PFSK-1 (cell line): ENCODE measurements around the gene MED12.

Experiments
- FOXP2 ChIP-seq: optimal IDR thresholded peaks from 2 replicates; pipeline ENCODE3; 2011; ENCODE audit warnings: borderline replicate concordance, control low read depth, inconsistent platforms; ENCODE audit not compliant: insufficient read depth; ENCODE audit errors: extremely low read length, extremely low read depth
- POLR2AphosphoS5 ChIP-seq: IDR thresholded peaks from 2 replicates; pipeline ENCODE4 v1.6.1; 2012; ENCODE audit warnings: low read depth, mild to moderate bottlenecking, control low read depth, low read length, moderate library complexity
- SIN3A ChIP-seq: IDR thresholded peaks from 2 replicates; pipeline ENCODE4 v1.6.1; 2012; ENCODE audit warnings: mild to moderate bottlenecking, low read length, moderate library complexity, borderline replicate concordance; ENCODE audit not compliant: insufficient read depth
- TAF1 ChIP-seq: IDR thresholded peaks from 2 replicates; pipeline ENCODE4 v1.6.1; 2012; ENCODE audit warnings: low read length, control low read depth, borderline replicate concordance; ENCODE audit not compliant: insufficient read depth
- TF ChIP-seq, protein P1 (sequence below), 2 experiments: IDR thresholded peaks; 2 replicates each; pipeline versions ENCODE4 v1.6.1 to v1.8.0; 2011 to 2012; ENCODE audit warnings: low read depth in 2 of 2, low read length in 2 of 2, control low read depth in 1 of 2, inconsistent platforms in 1 of 2, mild to moderate bottlenecking in 1 of 2, moderate library complexity in 1 of 2; ENCODE audit not compliant: insufficient read depth in 1 of 2

Gene MED12

DNA sequence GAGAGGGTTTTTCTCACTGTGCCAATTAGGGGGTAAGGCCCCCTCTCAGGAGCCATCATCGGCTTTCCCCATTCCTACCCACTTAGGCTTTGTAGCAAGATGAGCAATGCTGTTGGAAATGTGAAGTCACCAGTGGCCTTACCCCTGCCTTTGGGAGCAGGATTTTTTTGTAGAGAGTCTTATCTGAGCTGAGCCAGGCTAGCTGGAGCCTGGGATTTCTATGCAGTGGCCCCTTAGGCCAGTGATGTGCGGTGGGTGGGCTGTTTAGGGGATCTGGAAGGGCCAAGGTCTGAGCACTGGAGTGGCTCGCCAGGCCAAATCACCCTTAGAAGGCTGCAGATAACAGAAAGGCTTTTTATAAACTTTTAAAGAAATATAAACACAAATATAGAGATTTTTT, 16.1 kb upstream of the MED12 start:
- TF ChIP-seq POLR2AphosphoS5 (no peak), FOXP2 (no peak), SIN3A (no peak), TAF1 (no peak)

DNA sequence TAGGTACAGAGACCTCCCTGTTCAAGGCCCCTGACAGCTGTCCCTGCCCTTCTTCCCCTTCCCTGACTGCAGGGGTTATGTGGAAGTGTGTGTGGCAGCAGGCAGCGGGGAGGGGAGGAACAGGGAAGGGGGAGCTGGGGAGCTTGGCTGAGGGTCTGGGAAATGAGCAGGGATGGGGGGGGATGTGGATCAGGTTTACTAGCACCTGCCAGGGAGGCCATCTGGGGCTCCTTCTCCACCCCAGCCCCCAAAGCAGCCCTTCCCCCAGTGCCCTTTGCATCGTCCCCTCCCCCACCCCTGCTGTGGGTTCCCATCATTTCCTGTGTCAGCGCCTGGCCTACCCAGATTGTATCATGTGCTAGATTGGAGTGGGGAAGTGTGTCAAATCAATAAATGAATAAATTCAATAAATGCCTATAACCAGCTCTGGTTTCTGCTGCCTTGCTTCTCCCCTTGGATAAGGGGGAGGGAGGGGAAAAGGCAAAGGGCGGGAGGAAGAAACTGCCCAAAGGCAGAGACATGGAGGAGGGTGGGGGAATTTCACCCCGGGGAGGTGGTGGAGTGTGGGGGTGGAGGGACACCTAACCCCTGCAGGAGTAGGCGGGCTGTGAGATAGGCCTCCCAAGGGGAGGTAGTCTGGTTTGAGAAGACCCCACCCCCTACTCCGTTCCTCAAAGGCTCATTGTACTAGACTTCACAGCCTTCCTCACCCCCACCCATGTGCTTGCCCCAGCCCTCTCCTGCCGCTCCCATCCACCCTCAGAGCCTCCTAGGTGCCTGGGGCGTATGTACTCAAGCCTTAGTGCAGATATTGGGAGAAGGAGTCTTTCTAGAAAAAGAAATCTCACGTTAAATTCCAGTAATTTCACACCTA, 15.0 kb upstream of the MED12 start:
- TF ChIP-seq TAF1 (no peak), POLR2AphosphoS5 (no peak), FOXP2 (no peak), SIN3A (no peak)
- TF ChIP-seq, protein P1, sequence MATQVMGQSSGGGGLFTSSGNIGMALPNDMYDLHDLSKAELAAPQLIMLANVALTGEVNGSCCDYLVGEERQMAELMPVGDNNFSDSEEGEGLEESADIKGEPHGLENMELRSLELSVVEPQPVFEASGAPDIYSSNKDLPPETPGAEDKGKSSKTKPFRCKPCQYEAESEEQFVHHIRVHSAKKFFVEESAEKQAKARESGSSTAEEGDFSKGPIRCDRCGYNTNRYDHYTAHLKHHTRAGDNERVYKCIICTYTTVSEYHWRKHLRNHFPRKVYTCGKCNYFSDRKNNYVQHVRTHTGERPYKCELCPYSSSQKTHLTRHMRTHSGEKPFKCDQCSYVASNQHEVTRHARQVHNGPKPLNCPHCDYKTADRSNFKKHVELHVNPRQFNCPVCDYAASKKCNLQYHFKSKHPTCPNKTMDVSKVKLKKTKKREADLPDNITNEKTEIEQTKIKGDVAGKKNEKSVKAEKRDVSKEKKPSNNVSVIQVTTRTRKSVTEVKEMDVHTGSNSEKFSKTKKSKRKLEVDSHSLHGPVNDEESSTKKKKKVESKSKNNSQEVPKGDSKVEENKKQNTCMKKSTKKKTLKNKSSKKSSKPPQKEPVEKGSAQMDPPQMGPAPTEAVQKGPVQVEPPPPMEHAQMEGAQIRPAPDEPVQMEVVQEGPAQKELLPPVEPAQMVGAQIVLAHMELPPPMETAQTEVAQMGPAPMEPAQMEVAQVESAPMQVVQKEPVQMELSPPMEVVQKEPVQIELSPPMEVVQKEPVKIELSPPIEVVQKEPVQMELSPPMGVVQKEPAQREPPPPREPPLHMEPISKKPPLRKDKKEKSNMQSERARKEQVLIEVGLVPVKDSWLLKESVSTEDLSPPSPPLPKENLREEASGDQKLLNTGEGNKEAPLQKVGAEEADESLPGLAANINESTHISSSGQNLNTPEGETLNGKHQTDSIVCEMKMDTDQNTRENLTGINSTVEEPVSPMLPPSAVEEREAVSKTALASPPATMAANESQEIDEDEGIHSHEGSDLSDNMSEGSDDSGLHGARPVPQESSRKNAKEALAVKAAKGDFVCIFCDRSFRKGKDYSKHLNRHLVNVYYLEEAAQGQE (IDR thresholded peaks at IDR 0.05; ENCODE audit: insufficient read depth in 1 of 2, low read depth in 2 of 2, low read length in 2 of 2) = no peak

DNA sequence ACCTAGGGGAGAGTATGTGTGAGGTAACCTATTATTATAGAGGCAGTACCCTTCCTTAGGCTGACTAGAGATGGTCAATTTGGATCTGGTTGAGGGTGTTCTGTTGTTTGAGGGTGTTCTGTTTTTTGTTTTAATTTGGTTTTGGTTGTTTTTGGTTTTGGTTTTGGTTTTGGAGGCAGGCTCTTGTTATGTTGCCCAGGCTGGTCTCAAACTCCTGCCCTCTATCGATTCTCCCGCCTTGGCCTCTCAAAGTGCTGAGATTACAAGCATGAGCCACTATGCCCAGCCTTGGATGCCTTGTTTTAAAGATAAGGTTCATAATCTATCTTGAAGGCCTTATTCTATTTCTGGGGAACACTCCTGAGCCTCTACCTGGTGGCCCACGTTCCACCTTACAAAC, 12.8 kb upstream of the MED12 start:
- no peak for TF ChIP-seq SIN3A
- TF ChIP-seq TAF1 = no peak
- TF ChIP-seq, protein P1 (IDR thresholded peaks at IDR 0.05; ENCODE audit: insufficient read depth in 1 of 2, low read depth in 2 of 2, low read length in 2 of 2) = no peak

DNA sequence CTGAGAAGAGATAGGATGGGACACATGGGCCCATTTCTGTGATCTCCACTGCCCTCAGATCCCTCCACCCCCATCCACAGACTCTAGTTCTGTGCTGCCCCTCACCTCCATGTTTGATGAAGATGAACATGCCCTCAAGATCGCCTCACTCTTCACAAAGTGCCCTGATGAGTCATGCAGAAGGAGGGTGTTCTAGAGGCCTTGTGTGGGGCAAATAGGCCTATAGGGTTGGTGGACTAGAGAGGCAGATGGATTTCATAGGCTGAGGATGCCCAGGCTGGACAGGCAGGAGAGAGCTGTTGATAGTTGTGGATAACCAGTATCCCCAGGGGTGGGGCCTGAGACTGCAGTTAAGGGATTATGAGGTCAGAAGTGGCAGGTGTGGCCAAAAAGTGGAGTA, 12.0 kb upstream of the MED12 start, which contains the start of gene CXorf65:
TSS of gene CXorf65 (minus strand) at position 314 of the 400 bp plus-strand sequence. CDS start at position 130, 184 bp downstream.
- TF ChIP-seq FOXP2 = no peak

DNA sequence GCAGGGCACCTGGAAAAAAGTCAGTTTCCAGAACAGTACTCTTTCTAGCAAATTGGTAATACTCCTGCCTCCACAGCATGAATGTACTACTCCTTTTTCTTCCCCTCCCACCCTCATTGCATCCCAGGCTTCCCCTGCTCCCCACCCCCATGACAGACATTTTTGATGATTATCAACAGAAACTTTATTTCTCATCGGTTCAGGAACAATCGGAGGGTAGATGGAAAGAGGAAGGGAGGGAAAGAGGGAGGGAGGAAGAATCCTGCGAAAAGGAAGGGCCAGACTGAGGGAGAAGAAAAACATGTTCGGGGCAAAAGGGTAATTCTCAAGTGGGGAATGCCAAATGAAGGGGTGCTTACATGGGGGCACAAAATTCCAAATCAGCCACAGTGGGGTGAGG, 11.2 kb upstream of the MED12 start:
- TF ChIP-seq, protein P1 (IDR thresholded peaks at IDR 0.05; ENCODE audit: insufficient read depth in 1 of 2, low read depth in 2 of 2, low read length in 2 of 2) = no peak
- TF ChIP-seq TAF1 = no peak
- TF ChIP-seq FOXP2 = no peak
- no peak for TF ChIP-seq SIN3A

DNA sequence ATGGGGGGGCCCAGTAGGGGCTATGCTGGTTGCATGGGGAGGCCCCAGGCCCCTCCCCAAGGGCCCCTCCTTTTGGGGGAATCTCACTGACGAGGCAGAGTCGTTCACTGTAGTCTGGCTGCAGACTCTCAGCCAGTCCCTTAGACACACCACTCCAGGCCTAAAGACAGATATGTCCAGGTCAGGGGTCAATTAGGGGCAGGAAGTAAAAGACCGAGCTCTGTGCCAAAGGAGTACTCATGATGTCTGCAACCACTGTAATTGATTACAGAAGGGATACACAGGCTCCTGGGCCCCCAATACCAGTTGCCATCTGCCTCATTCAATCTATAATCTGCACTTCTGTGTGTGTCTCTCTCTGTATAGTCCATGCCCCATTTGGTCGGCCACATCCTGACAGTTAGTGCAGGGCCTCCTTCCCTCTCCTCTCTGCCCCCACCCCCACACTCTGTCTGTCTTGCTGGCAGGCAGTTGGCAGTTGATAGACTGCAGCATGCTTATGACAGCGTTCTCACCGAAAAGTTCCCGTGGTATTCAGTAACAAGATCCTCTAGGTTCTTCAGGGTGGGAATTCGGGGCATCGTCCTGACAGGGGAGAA, 10.5 kb upstream of the MED12 start:
- TF ChIP-seq, protein P1 (IDR thresholded peaks at IDR 0.05; ENCODE audit: insufficient read depth in 1 of 2, low read depth in 2 of 2, low read length in 2 of 2) = no peak
- no peak for TF ChIP-seq POLR2AphosphoS5
- no peak for TF ChIP-seq TAF1
- no peak for TF ChIP-seq SIN3A
- TF ChIP-seq FOXP2 = no peak
